ENCODE data around the gene ADAMTS9. TPM values are rescaled to one million over a fixed set of nuclear protein-coding genes. Genes with fewer than 3 reads are reported as not detected.

Gene ADAMTS9
- total RNA-seq, 1 donor from 2014 or later, result 47.7 TPM

DNA sequence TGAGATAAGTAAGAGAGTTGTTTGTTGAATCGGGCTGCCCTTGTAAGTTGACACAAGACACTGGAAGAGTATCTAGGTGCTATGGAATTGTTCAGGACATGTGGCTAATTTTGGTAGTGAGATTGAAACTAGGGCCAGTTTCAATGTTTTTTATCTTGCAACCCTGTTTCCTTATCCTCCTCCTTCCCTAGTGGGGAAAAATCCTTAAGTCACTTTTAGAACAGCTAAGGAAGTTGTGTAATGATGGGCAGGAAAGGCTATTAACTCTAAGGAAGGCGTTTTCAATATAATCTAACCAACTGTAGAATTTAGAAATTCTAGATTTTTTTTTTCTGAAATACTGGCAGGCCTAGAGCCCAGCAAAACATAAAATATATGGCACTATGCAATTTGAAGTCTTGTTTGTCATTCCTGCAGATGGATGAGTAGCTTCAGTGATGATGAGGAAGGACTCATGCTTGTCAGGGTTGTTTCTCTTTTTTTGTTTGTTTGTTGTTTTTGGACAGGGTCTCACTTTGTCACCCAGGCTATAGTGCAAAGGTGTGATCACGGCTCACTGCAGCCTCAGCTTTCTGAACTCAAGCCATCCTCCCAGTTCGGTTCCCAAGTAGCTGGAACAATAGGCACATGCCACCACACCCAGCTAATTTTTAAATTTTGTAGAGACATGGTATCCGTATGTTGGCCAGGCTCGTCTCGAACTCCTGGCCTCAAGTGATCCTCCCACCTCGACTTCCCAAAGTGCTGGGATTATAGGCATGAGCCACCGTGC, 27.6 kb upstream of the ADAMTS9 start:
- DNase-seq (ENCODE audit: low spot score), result no peak
- Histone ChIP-seq H4K20me1 (ENCODE audit: low read depth) (no peaks in the 10 kb centered on the region), H3K4me3 (no peak overlapping the region), H3K27ac (no peak overlapping the region), H3K36me3 (no peaks in the 10 kb centered on the region), H3K9me3 (ENCODE audit: low read depth) (no peaks in the 10 kb centered on the region), H3K4me2 (no peak overlapping the region), H3K9ac (no peak overlapping the region), H3K27me3 (no peaks in the 10 kb centered on the region), H3K79me2 (ENCODE audit: low read depth) (no peaks in the 10 kb centered on the region), H2AFZ (replicated peaks) (no peak overlapping the region), H3F3A (ENCODE audit: low read depth) (no peaks in the 10 kb centered on the region), H3K4me1 (no peaks in the 10 kb centered on the region)
- H3K4me3 Mint-ChIP-seq, result no peak overlapping the region
- no peak overlapping the region for H3K27ac Mint-ChIP-seq
- no peaks in the 10 kb centered on the region for H3K4me1 Mint-ChIP-seq
- peaks cover 2% of the 10 kb centered on the region for H3K27me3 Mint-ChIP-seq (ENCODE audit: insufficient read depth, low read depth)
- no peaks in the 10 kb centered on the region for H3K9me3 Mint-ChIP-seq
- TF ChIP-seq, protein P1, sequence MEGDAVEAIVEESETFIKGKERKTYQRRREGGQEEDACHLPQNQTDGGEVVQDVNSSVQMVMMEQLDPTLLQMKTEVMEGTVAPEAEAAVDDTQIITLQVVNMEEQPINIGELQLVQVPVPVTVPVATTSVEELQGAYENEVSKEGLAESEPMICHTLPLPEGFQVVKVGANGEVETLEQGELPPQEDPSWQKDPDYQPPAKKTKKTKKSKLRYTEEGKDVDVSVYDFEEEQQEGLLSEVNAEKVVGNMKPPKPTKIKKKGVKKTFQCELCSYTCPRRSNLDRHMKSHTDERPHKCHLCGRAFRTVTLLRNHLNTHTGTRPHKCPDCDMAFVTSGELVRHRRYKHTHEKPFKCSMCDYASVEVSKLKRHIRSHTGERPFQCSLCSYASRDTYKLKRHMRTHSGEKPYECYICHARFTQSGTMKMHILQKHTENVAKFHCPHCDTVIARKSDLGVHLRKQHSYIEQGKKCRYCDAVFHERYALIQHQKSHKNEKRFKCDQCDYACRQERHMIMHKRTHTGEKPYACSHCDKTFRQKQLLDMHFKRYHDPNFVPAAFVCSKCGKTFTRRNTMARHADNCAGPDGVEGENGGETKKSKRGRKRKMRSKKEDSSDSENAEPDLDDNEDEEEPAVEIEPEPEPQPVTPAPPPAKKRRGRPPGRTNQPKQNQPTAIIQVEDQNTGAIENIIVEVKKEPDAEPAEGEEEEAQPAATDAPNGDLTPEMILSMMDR (IDR thresholded peaks at IDR 0.05), result no peak
- no peak for TF ChIP-seq EZH2phosphoT487 (IDR thresholded peaks at IDR 0.05)
- no peak for TF ChIP-seq EZH2 (IDR thresholded peaks at IDR 0.05)
- H3K36me3 Mint-ChIP-seq, result no peaks in the 10 kb centered on the region

DNA sequence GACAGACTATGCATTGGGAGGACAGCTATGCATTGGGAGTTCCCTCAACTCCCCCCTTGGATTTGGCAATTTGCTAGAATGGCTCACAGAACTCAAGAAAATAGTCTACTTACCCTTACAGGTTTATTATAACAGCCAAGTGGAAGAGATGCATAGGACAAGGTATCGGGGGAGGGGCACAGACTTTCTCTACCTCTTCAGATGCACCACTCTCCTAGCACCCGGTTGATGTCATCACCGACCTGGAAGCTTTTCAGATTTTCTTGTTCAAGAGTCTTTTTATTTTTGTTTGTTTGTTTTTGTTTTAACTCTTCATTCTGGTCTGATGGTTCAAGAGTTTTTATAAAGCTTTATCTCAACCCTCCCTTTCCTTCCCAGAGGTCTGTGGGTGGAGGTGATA, 20.7 kb upstream of the ADAMTS9 start:
- TF ChIP-seq EZH2 (IDR thresholded peaks at IDR 0.05) (no peak), EZH2phosphoT487 (IDR thresholded peaks at IDR 0.05) (no peak)
- TF ChIP-seq, protein P1 (IDR thresholded peaks at IDR 0.05), result no peak
- H3K27ac Mint-ChIP-seq, result no peak overlapping the region

DNA sequence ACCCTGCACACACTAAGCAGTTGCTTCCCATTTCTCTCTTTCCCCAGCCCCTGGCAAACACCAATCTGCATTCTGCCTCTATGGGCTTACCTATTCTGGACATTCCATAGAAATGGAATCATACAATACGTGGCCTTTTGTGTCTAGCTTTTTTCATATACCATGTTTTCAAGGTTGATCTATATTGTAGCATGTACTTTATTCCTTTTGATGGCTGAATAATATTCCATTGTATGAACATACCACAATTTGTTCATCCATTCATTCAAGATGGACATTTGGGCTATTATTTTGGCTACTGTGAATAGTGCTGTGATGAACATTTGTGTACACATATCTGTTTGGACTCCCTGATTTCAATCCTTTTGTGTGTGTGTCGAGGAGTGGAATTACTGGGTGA, 18.1 kb upstream of the ADAMTS9 start:
- H3K9ac ChIP-seq, result no peak overlapping the region
- Mint-ChIP-seq H3K27me3 (ENCODE audit: insufficient read depth, low read depth) (no peaks in the 10 kb centered on the region), H3K9me3 (peaks cover 3% of the 10 kb centered on the region), H3K4me3 (no peak overlapping the region), H3K36me3 (no peaks in the 10 kb centered on the region), H3K4me1 (no peaks in the 10 kb centered on the region), H3K27ac (no peak overlapping the region)
- no peaks in the 10 kb centered on the region for H3K9me3 ChIP-seq (ENCODE audit: low read depth)
- H3K27ac ChIP-seq, result no peak overlapping the region
- H3K36me3 ChIP-seq, result no peaks in the 10 kb centered on the region
- H3K79me2 ChIP-seq (ENCODE audit: low read depth), result no peaks in the 10 kb centered on the region
- no peaks in the 10 kb centered on the region for H4K20me1 ChIP-seq (ENCODE audit: low read depth)
- no peak for DNase-seq (ENCODE audit: low spot score)
- H3K4me1 ChIP-seq, result no peaks in the 10 kb centered on the region
- H3F3A ChIP-seq (ENCODE audit: low read depth), result no peaks in the 10 kb centered on the region
- no peaks in the 10 kb centered on the region for H3K27me3 ChIP-seq
- no peak for TF ChIP-seq EZH2phosphoT487 (IDR thresholded peaks at IDR 0.05)
- TF ChIP-seq, protein P1 (IDR thresholded peaks at IDR 0.05), result no peak
- no peak for TF ChIP-seq EZH2 (IDR thresholded peaks at IDR 0.05)
- no peak overlapping the region for H3K4me2 ChIP-seq
- no peak overlapping the region for H2AFZ ChIP-seq (replicated peaks)
- no peak overlapping the region for H3K4me3 ChIP-seq

More for the DNA sequence above, 20.7 kb upstream of the ADAMTS9 start:
- Mint-ChIP-seq H3K9me3 (peaks cover 3% of the 10 kb centered on the region), H3K27me3 (ENCODE audit: insufficient read depth, low read depth) (peaks cover 2% of the 10 kb centered on the region), H3K36me3 (no peaks in the 10 kb centered on the region), H3K4me1 (no peaks in the 10 kb centered on the region), H3K4me3 (no peak overlapping the region)
- Histone ChIP-seq H2AFZ (replicated peaks) (no peak overlapping the region), H3K27ac (no peak overlapping the region), H3K4me2 (no peak overlapping the region), H3K4me3 (no peak overlapping the region), H3K36me3 (no peaks in the 10 kb centered on the region), H3F3A (ENCODE audit: low read depth) (no peaks in the 10 kb centered on the region), H3K9ac (no peak overlapping the region), H3K4me1 (no peaks in the 10 kb centered on the region), H3K27me3 (no peaks in the 10 kb centered on the region), H3K9me3 (ENCODE audit: low read depth) (no peaks in the 10 kb centered on the region), H3K79me2 (ENCODE audit: low read depth) (no peaks in the 10 kb centered on the region), H4K20me1 (ENCODE audit: low read depth) (no peaks in the 10 kb centered on the region)
- no peak for DNase-seq (ENCODE audit: low spot score)

All from neural progenitor cell (in vitro differentiated cells).